ENCODE data around the gene TMPRSS12.

DNA sequence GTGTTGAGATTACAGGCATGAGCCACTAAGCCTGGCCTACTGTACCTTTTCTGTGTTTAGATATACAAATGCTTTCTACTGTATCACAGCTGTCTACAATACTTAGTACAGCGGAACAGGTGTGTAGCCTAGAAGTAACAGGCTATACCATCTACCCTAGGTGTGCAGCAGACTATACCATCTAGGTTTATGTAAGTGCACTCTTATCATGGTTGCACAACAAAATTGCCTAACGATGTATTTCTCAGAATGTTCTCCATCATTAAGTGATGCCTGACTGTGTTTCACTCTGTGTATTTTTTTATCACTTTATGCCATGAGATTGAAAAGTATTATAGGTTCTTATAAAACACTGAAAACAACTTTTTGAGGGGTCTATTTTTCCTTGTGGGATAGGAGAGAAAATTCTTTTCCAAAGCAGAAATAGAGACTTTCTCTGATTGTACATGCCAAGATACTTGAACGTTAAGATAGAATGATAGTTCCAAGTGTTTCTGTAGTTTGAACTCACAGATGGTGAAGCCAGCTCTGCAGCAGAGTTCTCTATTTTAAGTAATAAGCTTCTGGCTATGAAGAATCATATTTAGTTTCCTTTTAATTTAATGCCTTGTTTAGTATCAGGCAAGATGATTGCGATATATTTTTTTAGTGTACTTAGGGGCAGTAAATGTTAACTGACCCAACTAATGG lies 17.0 kb downstream of the TMPRSS12 start:
- TF ChIP-seq, protein P1, sequence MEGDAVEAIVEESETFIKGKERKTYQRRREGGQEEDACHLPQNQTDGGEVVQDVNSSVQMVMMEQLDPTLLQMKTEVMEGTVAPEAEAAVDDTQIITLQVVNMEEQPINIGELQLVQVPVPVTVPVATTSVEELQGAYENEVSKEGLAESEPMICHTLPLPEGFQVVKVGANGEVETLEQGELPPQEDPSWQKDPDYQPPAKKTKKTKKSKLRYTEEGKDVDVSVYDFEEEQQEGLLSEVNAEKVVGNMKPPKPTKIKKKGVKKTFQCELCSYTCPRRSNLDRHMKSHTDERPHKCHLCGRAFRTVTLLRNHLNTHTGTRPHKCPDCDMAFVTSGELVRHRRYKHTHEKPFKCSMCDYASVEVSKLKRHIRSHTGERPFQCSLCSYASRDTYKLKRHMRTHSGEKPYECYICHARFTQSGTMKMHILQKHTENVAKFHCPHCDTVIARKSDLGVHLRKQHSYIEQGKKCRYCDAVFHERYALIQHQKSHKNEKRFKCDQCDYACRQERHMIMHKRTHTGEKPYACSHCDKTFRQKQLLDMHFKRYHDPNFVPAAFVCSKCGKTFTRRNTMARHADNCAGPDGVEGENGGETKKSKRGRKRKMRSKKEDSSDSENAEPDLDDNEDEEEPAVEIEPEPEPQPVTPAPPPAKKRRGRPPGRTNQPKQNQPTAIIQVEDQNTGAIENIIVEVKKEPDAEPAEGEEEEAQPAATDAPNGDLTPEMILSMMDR (IDR thresholded peaks at IDR 0.05), result no peak
- no peak for TF ChIP-seq POLR2A (IDR thresholded peaks at IDR 0.05)
